HepG2 (cell line): ENCODE measurements around the gene FAM114A2. TPM values are rescaled to one million over a fixed set of nuclear protein-coding genes. Genes with fewer than 3 reads are reported as not detected.

Experiments
- ATAC-seq: fragments of 200-7000 bp; cut with Tn5 transposase; 3 replicates; pipeline ENCODE4 v1.9.1; 2020; ENCODE audit warnings: mild to moderate bottlenecking, moderate library complexity
- BruUV-seq: library from RNA; stranded (reverse); fragments of 400-500 nt; replicated peaks from 2 replicates; lab custom pipeline; 2021; lab: Mats Ljungman, UMichigan
- CTCF ChIA-PET: fragments of 300-600 bp; formaldehyde crosslinking; extraction: SDS; loops from one replicate; lab custom pipeline; 2021; ENCODE audit warnings: low total read pairs, inconsistent platforms, low intra/inter-chr PET ratio; lab: Yijun Ruan, JAX
- POLR2A ChIA-PET: fragments of 350-600 bp; sonication (Branson Sonifier 250); formaldehyde crosslinking; loops from one replicate; lab custom pipeline; 2020; ENCODE audit warnings: antibody characterized with exemption, inconsistent platforms; lab: Yijun Ruan, JAX
- DNase-seq: peaks from one replicate; pipeline ENCODE4 v3.0.0-alpha.2; 2015; ENCODE audit warnings: low spot score
- FAIRE-seq: peaks from 3 replicates; lab custom pipeline; 2011; peaks lifted over from hg19 to GRCh38; lab: Jason Lieb, UNC
- H2AFZ ChIP-seq: one replicate; pipeline ENCODE4 v1.6.1; 2011; ENCODE audit warnings: low read length, inconsistent platforms
- H3K27ac ChIP-seq: fragments of 300-600 bp; 3 replicates; pipeline ENCODE4 v1.8.0; 2011; ENCODE audit warnings: mixed run types, mild to moderate bottlenecking, mixed read lengths, low read length, inconsistent platforms; ENCODE audit not compliant: insufficient read depth; ENCODE audit errors: extremely low read length
- H3K27me3 ChIP-seq, 2 experiments: fragments of 200-600 bp in 1 of 2; 2 replicates in 1 of 2; 3 replicates in 1 of 2; pipeline versions ENCODE4 v1.6.0 to v1.8.0; 2011; ENCODE audit warnings: low read length in 2 of 2, mild to moderate bottlenecking in 2 of 2, moderate library complexity in 2 of 2, inconsistent platforms in 1 of 2; ENCODE audit not compliant: insufficient read depth in 2 of 2, control insufficient read depth in 1 of 2
- H3K36me3 ChIP-seq, 2 experiments: fragments of 200-600 bp in 1 of 2; replicated peaks in 1 of 2; 2 replicates in 1 of 2; 3 replicates in 1 of 2; pipeline versions ENCODE4 v1.5.1 to v1.8.0; 2011; ENCODE audit warnings: low read length in 2 of 2, inconsistent platforms in 1 of 2; ENCODE audit not compliant: insufficient read depth in 2 of 2, control insufficient read depth in 1 of 2
- H3K4me1 ChIP-seq: 2 replicates; pipeline ENCODE4 v1.5.1; 2012; ENCODE audit warnings: low read length, inconsistent platforms; ENCODE audit not compliant: insufficient read depth
- H3K4me2 ChIP-seq: 2 replicates; pipeline ENCODE4 v1.6.0; 2011; ENCODE audit warnings: low read depth, low read length, inconsistent platforms
- H3K4me3 ChIP-seq, 3 experiments: fragments of 200-600 bp in 1 of 3; sonication (generic), shearing (Covaris generic) in 1 of 3; replicated peaks in 1 of 3; 2 replicates each; pipeline ENCODE4 v1.5.1; 2011 to 2016; ENCODE audit warnings: low read length in 3 of 3, inconsistent platforms in 2 of 3, low read depth in 2 of 3, mild to moderate bottlenecking in 2 of 3, control low read depth in 1 of 3, mixed read lengths in 1 of 3; ENCODE audit not compliant: insufficient read depth in 1 of 3
- H3K79me2 ChIP-seq: one replicate; pipeline ENCODE4 v1.6.1; 2011; ENCODE audit warnings: low read length, inconsistent platforms; ENCODE audit not compliant: insufficient read depth
- H3K9ac ChIP-seq: 2 replicates; pipeline ENCODE4 v1.6.0; 2011; ENCODE audit warnings: mild to moderate bottlenecking, low read depth, low read length, inconsistent platforms; ENCODE audit not compliant: insufficient read depth
- H3K9me3 ChIP-seq: 2 replicates; pipeline ENCODE4 v1.5.1; 2012; ENCODE audit warnings: mild to moderate bottlenecking, low read length
- H4K20me1 ChIP-seq: 2 replicates; pipeline ENCODE4 v1.6.0; 2011; ENCODE audit warnings: inconsistent platforms, mild to moderate bottlenecking, low read length, moderate library complexity; ENCODE audit not compliant: insufficient read depth
- CSRNP1 ChIP-seq: sonication (generic); formaldehyde crosslinking; IDR thresholded peaks from 2 replicates; pipeline ENCODE4 v1.8.1; 2023; ENCODE audit warnings: mild to moderate bottlenecking, missing genetic modification reagents
- JDP2 ChIP-seq: sonication (generic); formaldehyde crosslinking; IDR thresholded peaks from 2 replicates; pipeline ENCODE4 v1.8.1; 2022; ENCODE audit warnings: missing genetic modification reagents, borderline replicate concordance
- SP5 ChIP-seq: IDR thresholded peaks from 2 replicates; pipeline ENCODE4 v1.6.1; 2016; ENCODE audit warnings: low read depth, borderline replicate concordance
- TBL1XR1 ChIP-seq: fragments of 150-350 bp; IDR thresholded peaks from 2 replicates; pipeline ENCODE4 v1.6.1; 2014; ENCODE audit warnings: borderline replicate concordance, low read length; ENCODE audit not compliant: partially characterized antibody
- ZNF724P ChIP-seq: sonication (generic); formaldehyde crosslinking; IDR thresholded peaks from 2 replicates; pipeline ENCODE4 v1.8.0; 2022; ENCODE audit warnings: missing genetic modification reagents, borderline replicate concordance
- WGBS: methylation state at CpG from one replicate; pipeline ENCODE4 v1.1.6; 2017; ENCODE audit warnings: low lambda C conversion rate; 5-methylcytosine and 5-hydroxymethylcytosine counted together
- in situ Hi-C: cut with HindIII; loops from 2 replicates; pipeline ENCODE4 v1.10.0; 2017; ENCODE audit warnings: low pct_unique_long_range_greater_than_20kb; ENCODE audit not compliant: extremely low pct_ligation_motif_present
- intact Hi-C: fragments of 100-400 bp; cut with micrococcal nuclease; formaldehyde crosslinking; loops from one replicate; pipeline ENCODE4 v1.10.0; 2022; ENCODE audit not compliant: unreplicated experiment
- polyA plus RNA-seq, 8 experiments: library from polyadenylated mRNA; depleted of rRNA in 3 of 8; stranded (reverse) in 7 of 8; unstranded in 1 of 8; fragments of >200 nt; fragmentation: Illumina TruSeq in 4 of 8; extraction: Trizol in 4 of 8; gene quantifications; 2 replicates each; pipeline versions ENCODE4 v1.2.1 to v1.2.3, GENCODE V29; 2011 to 2016; ENCODE audit warnings: low read depth in 4 of 8, missing spikeins in 1 of 8, mixed read lengths in 1 of 8; ENCODE audit not compliant: insufficient read depth in 1 of 8
- total RNA-seq, 5 experiments: library from RNA; depleted of rRNA; stranded (reverse); fragments of >200 nt; fragmentation: Illumina TruSeq; extraction: Trizol; gene quantifications; 2 replicates each; pipeline ENCODE4 v1.2.3, GENCODE V29; 2016; ENCODE audit warnings: low read depth in 1 of 5
- TF ChIP-seq, protein P1 (sequence below): sonication (generic); formaldehyde crosslinking; IDR thresholded peaks from 2 replicates; pipeline ENCODE4 v1.4.0; 2020; ENCODE audit warnings: missing genetic modification reagents, mild to moderate bottlenecking, borderline replicate concordance
- TF ChIP-seq, protein P2 (sequence below): sonication (generic); formaldehyde crosslinking; IDR thresholded peaks from 2 replicates; pipeline ENCODE4 v1.4.0; 2020; ENCODE audit warnings: mild to moderate bottlenecking, missing genetic modification reagents
- TF ChIP-seq, protein P3 (sequence below): sonication (generic); formaldehyde crosslinking; IDR thresholded peaks from 2 replicates; pipeline ENCODE4 v1.5.0; 2020; ENCODE audit warnings: mild to moderate bottlenecking, missing genetic modification reagents
- TF ChIP-seq, protein P4 (sequence below): sonication (generic); formaldehyde crosslinking; IDR thresholded peaks from 2 replicates; pipeline ENCODE4 v1.9.0; 2021; ENCODE audit warnings: missing genetic modification reagents, borderline replicate concordance

FAM114A2 gene
- total and polyA plus RNA-seq, 2 of the 13 experiments (the other 11 are each of a cell fraction or from before 2014, with no cell fraction given) = 6.9 to 11.4 TPM

DNA sequence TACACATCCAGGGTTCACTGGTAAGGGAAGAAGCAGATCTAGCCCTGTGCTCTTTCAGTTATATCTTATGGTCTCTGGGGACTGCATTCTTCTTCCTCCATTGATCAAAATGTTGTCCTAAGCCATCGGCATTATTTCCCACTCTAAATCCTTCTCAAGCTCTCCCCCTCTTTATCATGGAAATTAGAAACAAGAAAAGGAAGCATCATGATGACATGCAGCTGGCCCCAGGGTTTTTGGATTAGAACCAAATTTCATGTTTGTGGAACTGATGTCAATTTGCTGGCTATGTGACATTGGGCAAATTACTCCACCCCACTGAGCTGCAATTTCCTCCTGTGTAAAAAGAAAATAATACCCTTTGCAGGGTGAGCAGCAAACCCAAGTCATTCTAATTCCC, 39.6 kb upstream of the FAM114A2 start:
- ChIA-PET CTCF (no interaction called here), POLR2A (no interaction called here)
- Histone ChIP-seq H3K9me3 (no peaks in the 10 kb centered on the region), H3K4me1 (no peaks in the 10 kb centered on the region), H3K9ac (no peak overlapping the region), H3K27ac (no peak overlapping the region), H3K4me2 (no peak overlapping the region), H4K20me1 (no peaks in the 10 kb centered on the region), H3K27me3 (peaks cover 0 to 4% of the 10 kb centered on the region in 2 experiments; a peak in 1 of 5 replicates), H3K36me3 (no peaks in the 10 kb centered on the region), H3K4me3 (no peak overlapping the region), H3K79me2 (no peaks in the 10 kb centered on the region), H2AFZ (no peak overlapping the region)
- intact Hi-C loops = no loop called here
- DNase-seq (no peak), FAIRE-seq (no peak), ATAC-seq (no peak)
- in situ Hi-C loops = no loop called here
- WGBS = 97% methylated on average over 1 of the region's 1 CpG
- no TSS peak for BruUV-seq
- no peak for TF ChIP-seq JDP2 (CRISPR knock-in tag)
- no peak for TF ChIP-seq ZNF724P
- TF ChIP-seq, protein P1, sequence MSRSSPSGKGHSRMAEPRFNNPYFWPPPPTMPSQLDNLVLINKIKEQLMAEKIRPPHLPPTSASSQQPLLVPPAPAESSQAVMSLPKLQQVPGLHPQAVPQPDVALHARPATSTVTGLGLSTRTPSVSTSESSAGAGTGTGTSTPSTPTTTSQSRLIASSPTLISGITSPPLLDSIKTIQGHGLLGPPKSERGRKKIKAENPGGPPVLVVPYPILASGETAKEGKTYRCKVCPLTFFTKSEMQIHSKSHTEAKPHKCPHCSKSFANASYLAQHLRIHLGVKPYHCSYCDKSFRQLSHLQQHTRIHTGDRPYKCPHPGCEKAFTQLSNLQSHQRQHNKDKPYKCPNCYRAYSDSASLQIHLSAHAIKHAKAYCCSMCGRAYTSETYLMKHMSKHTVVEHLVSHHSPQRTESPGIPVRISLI (CRISPR knock-in tag) = no peak
- no peak for TF ChIP-seq SP5 (CRISPR knock-in tag)
- TF ChIP-seq, protein P2, sequence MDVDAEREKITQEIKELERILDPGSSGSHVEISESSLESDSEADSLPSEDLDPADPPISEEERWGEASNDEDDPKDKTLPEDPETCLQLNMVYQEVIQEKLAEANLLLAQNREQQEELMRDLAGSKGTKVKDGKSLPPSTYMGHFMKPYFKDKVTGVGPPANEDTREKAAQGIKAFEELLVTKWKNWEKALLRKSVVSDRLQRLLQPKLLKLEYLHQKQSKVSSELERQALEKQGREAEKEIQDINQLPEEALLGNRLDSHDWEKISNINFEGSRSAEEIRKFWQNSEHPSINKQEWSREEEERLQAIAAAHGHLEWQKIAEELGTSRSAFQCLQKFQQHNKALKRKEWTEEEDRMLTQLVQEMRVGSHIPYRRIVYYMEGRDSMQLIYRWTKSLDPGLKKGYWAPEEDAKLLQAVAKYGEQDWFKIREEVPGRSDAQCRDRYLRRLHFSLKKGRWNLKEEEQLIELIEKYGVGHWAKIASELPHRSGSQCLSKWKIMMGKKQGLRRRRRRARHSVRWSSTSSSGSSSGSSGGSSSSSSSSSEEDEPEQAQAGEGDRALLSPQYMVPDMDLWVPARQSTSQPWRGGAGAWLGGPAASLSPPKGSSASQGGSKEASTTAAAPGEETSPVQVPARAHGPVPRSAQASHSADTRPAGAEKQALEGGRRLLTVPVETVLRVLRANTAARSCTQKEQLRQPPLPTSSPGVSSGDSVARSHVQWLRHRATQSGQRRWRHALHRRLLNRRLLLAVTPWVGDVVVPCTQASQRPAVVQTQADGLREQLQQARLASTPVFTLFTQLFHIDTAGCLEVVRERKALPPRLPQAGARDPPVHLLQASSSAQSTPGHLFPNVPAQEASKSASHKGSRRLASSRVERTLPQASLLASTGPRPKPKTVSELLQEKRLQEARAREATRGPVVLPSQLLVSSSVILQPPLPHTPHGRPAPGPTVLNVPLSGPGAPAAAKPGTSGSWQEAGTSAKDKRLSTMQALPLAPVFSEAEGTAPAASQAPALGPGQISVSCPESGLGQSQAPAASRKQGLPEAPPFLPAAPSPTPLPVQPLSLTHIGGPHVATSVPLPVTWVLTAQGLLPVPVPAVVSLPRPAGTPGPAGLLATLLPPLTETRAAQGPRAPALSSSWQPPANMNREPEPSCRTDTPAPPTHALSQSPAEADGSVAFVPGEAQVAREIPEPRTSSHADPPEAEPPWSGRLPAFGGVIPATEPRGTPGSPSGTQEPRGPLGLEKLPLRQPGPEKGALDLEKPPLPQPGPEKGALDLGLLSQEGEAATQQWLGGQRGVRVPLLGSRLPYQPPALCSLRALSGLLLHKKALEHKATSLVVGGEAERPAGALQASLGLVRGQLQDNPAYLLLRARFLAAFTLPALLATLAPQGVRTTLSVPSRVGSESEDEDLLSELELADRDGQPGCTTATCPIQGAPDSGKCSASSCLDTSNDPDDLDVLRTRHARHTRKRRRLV = no peak
- no peak for TF ChIP-seq TBL1XR1
- TF ChIP-seq CSRNP1 = no peak
- TF ChIP-seq, protein P3, sequence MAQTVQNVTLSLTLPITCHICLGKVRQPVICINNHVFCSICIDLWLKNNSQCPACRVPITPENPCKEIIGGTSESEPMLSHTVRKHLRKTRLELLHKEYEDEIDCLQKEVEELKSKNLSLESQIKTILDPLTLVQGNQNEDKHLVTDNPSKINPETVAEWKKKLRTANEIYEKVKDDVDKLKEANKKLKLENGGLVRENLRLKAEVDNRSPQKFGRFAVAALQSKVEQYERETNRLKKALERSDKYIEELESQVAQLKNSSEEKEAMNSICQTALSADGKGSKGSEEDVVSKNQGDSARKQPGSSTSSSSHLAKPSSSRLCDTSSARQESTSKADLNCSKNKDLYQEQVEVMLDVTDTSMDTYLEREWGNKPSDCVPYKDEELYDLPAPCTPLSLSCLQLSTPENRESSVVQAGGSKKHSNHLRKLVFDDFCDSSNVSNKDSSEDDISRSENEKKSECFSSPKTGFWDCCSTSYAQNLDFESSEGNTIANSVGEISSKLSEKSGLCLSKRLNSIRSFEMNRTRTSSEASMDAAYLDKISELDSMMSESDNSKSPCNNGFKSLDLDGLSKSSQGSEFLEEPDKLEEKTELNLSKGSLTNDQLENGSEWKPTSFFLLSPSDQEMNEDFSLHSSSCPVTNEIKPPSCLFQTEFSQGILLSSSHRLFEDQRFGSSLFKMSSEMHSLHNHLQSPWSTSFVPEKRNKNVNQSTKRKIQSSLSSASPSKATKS = no peak
- TF ChIP-seq, protein P4, sequence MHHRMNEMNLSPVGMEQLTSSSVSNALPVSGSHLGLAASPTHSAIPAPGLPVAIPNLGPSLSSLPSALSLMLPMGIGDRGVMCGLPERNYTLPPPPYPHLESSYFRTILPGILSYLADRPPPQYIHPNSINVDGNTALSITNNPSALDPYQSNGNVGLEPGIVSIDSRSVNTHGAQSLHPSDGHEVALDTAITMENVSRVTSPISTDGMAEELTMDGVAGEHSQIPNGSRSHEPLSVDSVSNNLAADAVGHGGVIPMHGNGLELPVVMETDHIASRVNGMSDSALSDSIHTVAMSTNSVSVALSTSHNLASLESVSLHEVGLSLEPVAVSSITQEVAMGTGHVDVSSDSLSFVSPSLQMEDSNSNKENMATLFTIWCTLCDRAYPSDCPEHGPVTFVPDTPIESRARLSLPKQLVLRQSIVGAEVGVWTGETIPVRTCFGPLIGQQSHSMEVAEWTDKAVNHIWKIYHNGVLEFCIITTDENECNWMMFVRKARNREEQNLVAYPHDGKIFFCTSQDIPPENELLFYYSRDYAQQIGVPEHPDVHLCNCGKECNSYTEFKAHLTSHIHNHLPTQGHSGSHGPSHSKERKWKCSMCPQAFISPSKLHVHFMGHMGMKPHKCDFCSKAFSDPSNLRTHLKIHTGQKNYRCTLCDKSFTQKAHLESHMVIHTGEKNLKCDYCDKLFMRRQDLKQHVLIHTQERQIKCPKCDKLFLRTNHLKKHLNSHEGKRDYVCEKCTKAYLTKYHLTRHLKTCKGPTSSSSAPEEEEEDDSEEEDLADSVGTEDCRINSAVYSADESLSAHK (CRISPR knock-in tag) = no peak
